NB4 (cell line): ENCODE measurements around the gene HOXB6.
A peak's percentile ranks its signal among the peaks of the same experiment; 100 is the strongest.

Source experiments
- DNase-seq: peaks from one replicate; pipeline ENCODE4 v3.0.0; 2010; ENCODE audit warnings: low read depth
- H3K4me3 ChIP-seq: one replicate; pipeline ENCODE4 v1.5.1; 2011; ENCODE audit warnings: mild to moderate bottlenecking, low read depth, low read length, moderate library complexity
- CTCF ChIP-seq: IDR thresholded peaks from one replicate; pipeline ENCODE4 v1.5.1; 2012; ENCODE audit warnings: low read depth, low read length
- MYC ChIP-seq: IDR thresholded peaks from 2 replicates; pipeline ENCODE4 v1.6.1; 2011; ENCODE audit warnings: low read depth, low read length
- POLR2A ChIP-seq: IDR thresholded peaks from 2 replicates; pipeline ENCODE4 v1.6.1; 2011; ENCODE audit warnings: mild to moderate bottlenecking; ENCODE audit not compliant: insufficient read length; ENCODE audit errors: extremely low read depth
- TF ChIP-seq, protein P1 (sequence below): IDR thresholded peaks from 2 replicates; pipeline ENCODE4 v1.6.1; 2011; ENCODE audit warnings: low read depth, low read length

The HOXB6 gene

GRCh38 chr17:48604770-48605329 is at the start of gene HOXB6:
Gene HOXB6 (minus strand): TSS chr17:48604986. CDS start chr17:48598150, 6,836 bp downstream.
- no peak for TF ChIP-seq MYC
- DNase-seq = no peak
- H3K4me3 ChIP-seq = no peak within 1 kb of the TSS

- no peak overlapping the region for H3K4me3 ChIP-seq
- TF ChIP-seq MYC = no peak
- no peak for TF ChIP-seq CTCF
- TF ChIP-seq, protein P1, sequence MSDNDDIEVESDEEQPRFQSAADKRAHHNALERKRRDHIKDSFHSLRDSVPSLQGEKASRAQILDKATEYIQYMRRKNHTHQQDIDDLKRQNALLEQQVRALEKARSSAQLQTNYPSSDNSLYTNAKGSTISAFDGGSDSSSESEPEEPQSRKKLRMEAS = no peak
Measured at GRCh38 chr17:48649741-48650140, 45.0 kb upstream of the HOXB6 start.

DNA sequence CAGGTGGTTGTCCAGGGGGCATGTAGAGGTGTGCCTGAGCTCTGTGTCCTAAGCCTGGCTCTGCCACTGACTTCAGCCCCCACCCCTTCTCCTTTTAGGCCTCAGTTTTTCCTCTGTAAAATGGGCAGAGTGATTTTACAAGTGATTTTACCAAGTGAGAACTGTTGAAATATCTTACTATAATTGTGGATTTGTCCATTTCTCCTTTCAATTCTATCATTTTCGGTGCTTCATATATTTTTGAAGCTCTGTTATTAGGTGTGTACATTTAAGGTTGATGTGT is 43.1 kb upstream of the HOXB6 start:
- no peak for DNase-seq
- H3K4me3 ChIP-seq = no peak overlapping the region
- no peak for TF ChIP-seq MYC
- TF ChIP-seq, protein P1 = no peak
- no peak for TF ChIP-seq CTCF
- no peak for TF ChIP-seq POLR2A

More at GRCh38 chr17:48649741-48650140, 45.0 kb upstream of the HOXB6 start:
- no peak for DNase-seq

DNA sequence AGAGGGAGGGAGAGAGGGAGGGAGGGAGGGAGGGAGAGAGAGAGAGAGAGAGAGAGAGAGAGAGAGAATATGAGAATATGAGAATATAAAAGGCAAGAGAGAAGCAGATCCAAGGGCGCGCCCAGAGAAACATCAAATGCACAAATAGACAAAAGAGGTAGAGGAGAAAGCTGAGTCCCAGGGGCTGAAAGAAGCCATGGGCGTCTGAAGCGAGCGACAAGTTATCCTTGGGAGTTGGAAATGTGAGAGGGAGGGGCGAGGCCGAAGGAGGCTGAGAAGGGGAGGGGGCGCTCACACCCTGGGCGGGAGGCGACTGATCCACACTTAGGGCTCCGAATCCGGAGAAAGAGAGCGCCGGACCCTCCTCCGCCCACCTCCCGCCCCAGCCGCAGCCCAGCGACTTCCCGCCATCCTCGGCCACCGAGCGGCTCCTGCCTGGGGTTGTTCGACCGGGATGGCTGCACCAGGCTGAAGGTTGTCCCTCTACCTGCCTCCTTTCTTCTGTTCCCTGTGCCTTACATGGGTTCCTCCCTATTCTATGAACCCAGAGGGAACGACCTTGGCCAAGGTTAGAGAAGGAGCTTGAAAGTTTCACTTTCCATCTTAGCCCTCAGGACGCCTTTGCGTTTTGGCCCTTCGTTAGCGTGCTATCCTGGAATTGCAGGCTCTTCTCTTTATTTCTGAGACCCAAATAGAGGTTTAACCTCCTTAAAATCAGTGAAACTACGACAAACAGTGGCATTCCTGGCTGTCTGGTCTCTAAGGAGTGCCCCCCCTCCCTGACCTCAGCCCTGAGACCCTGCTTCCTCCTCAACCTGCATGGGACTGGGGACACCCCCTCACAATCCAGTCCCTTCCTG is 42.5 kb upstream of the HOXB6 start:
- peak; percentile 26 for DNase-seq
- TF ChIP-seq POLR2A (no peak), MYC (no peak), CTCF (no peak)
- TF ChIP-seq, protein P1 = no peak
- H3K4me3 ChIP-seq = peak overlapping the region; percentile 53

DNA sequence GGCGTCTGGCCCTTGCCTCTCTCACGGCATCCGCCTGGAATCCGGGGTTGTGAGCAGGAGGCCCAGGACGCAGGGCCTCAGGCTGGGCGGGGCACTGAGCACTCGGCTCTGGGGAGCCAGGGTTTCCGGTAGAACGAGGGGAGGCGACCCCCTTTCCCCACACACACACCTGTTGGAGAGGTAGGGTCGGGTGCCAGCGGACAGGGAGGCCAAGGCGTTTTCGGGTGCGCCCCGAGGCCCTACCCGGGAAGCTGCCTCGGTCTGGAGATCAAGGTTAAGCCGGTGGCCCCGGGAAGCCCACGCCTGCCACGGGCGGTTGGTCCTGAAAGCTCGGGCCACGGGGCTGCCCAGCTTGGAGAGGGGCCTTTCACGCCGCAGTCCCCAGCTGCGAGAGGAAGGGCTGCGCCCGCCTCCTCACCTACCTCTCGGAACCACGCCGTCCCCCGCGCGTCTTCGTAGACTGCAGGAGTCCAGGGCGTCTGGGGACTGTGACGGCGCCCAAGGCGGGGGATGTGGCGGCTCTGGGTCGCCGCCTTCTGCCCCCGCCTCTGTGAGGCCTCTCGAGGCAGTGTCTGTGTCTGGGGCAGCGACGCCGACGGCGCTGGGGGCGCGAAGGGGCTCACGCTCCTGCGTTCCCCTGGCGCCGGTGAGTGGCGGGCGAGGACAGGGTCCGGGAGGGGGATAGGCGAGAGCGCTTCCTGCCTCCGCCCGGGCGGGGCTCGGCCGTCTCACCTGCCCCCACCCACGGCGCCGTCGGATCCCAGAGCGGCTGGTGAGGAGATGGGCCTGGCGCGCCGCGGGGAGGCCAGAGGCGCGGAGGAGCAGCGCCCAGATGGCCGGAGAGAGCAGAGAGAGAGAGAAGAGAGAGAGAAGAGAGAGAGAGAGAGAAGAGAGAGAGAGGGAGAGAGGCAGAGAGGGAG is 41.7 kb upstream of the HOXB6 start:
- no peak for TF ChIP-seq POLR2A
- no peak for TF ChIP-seq MYC
- no peak for TF ChIP-seq CTCF
- TF ChIP-seq, protein P1 = no peak
- peak; percentile 21 for DNase-seq
- H3K4me3 ChIP-seq = no peak overlapping the region

DNA sequence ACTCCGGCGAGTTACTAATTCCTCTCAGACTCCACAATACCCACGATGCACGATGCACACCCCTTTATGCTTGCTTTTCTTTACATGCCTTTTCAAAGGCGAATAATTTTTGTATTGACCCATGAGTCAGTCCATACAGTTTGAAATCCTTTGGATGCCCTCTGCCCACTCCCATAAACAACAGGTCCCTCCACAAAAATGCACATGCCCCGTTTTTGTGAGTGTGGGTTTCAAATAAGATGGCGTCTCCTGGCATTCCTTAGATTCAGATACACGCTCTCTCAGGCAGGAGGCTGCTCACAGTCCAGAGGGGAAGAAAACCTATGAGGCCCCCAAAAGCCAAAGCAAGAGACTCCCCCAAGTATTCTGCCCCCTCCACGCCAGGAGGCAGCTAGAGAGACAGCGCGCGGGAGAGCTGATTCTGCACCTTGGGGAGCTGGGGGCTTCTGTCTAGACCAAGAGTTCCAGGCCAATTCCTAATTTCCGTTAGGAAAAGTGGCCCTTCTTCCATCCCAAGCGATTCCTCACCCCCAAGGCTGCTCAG is 40.9 kb upstream of the HOXB6 start:
- no peak overlapping the region for H3K4me3 ChIP-seq
- TF ChIP-seq CTCF (no peak), POLR2A (no peak), MYC (no peak)
- TF ChIP-seq, protein P1 = no peak
- no peak for DNase-seq
